Sigmoid colon (tissue), 7 donors: Measurements from ENCODE around the gene WFS1. TPM values are rescaled to one million over a fixed set of nuclear protein-coding genes. Genes with fewer than 3 reads are reported as not detected.

Experiments used
- DNase-seq: peaks from one replicate; pipeline ENCODE4 v3.0.0-alpha.2; 2019
- H3K27ac ChIP-seq, 4 donors: fragments of 200-600 bp; sonication (generic); one replicate each; pipeline ENCODE4 v1.5.1; 2016 to 2019; ENCODE audit warnings: mild to moderate bottlenecking in 1 of 4
- H3K27me3 ChIP-seq, 3 donors: fragments of 200-600 bp; sonication (generic); one replicate each; pipeline ENCODE4 v1.5.1; 2019; ENCODE audit warnings: mild to moderate bottlenecking in 1 of 3
- H3K36me3 ChIP-seq, 4 donors: fragments of 200-600 bp; sonication (generic); one replicate each; pipeline ENCODE4 v1.5.1; 2016 to 2019
- H3K4me1 ChIP-seq, 4 donors: fragments of 200-600 bp; sonication (generic); one replicate each; pipeline ENCODE4 v1.5.1; 2017 to 2019
- H3K4me3 ChIP-seq, 4 donors: fragments of 200-600 bp; sonication (generic); one replicate each; pipeline ENCODE4 v1.5.1; 2017 to 2019; ENCODE audit warnings: mild to moderate bottlenecking in 2 of 4, moderate library complexity in 1 of 4
- H3K9me3 ChIP-seq, 4 donors: fragments of 200-600 bp in 3 of 4; sonication (generic) in 3 of 4; one replicate each; pipeline versions ENCODE4 v1.5.1 to v1.6.1; 2013 to 2019
- CTCF ChIP-seq, 4 experiments: fragments of 450-650 bp in 3 of 4; fragments of 200-600 bp in 1 of 4; IDR thresholded peaks; one replicate each; pipeline ENCODE4 v1.5.1; 2016 to 2019; ENCODE audit warnings: antibody characterized with exemption in 4 of 4, mild to moderate bottlenecking in 3 of 4, moderate library complexity in 2 of 4
- EP300 ChIP-seq, 4 donors: sonication (generic); formaldehyde crosslinking; IDR thresholded peaks; one replicate each; pipeline ENCODE4 v1.6.1; 2017; ENCODE audit warnings: antibody characterized with exemption in 4 of 4
- POLR2A ChIP-seq, 2 donors: fragments of 450-650 bp; IDR thresholded peaks; one replicate each; pipeline ENCODE4 v1.6.1; 2016; ENCODE audit warnings: antibody characterized with exemption in 2 of 2, mild to moderate bottlenecking in 2 of 2, moderate library complexity in 2 of 2
- POLR2AphosphoS5 ChIP-seq, 4 donors: sonication (generic); formaldehyde crosslinking; IDR thresholded peaks; one replicate each; pipeline ENCODE4 v1.6.1; 2017; ENCODE audit warnings: antibody characterized with exemption in 4 of 4
- WGBS, 2 donors: extraction: QIAGEN DNeasy Blood & Tissue Kit; methylation state at CpG; one replicate each; pipeline ENCODE4 v1.1.7; 2013; 5-methylcytosine and 5-hydroxymethylcytosine counted together
- intact Hi-C: fragments of 100-400 bp; cut with DNase I; formaldehyde crosslinking; loops from one replicate; pipeline ENCODE4 v1.15.1; 2023
- polyA plus RNA-seq, 3 donors: library from polyadenylated mRNA; stranded (reverse); fragments of 200-250 nt; gene quantifications; one replicate each; pipeline ENCODE4 v1.2.3, GENCODE V29; 2013
- total RNA-seq, 4 donors: library from RNA; depleted of rRNA; stranded (reverse); fragments of >200 nt; gene quantifications; one replicate each; pipeline ENCODE4 v1.1.0, GENCODE V29; 2016
- donor health status: healthy with polysubstance abuse.
- donor health status: Bipolar disorder and iron deficiency.
- donor health status: healthy.

The WFS1 gene
- total and polyA plus RNA-seq, 7 donors, result 1.4 to 69.0 (median 34.6) TPM

- no peak for DNase-seq
- WGBS, 2 donors, result 77 to 82% methylated on average over 13 of the region's 13 CpGs
- H3K27me3 ChIP-seq, result peaks cover 6 to 53% (median 24%) of the 10 kb centered on the region in 3 donors
- no peaks in the 10 kb centered on the region for H3K9me3 ChIP-seq
- no peaks in the 10 kb centered on the region for H3K36me3 ChIP-seq
- intact Hi-C loops, result no loop called here
- H3K27ac ChIP-seq, result no peak overlapping the region
- H3K4me3 ChIP-seq, result no peak overlapping the region
- TF ChIP-seq CTCF (IDR thresholded peaks at IDR 0.05) (no peak), POLR2AphosphoS5 (IDR thresholded peaks at IDR 0.05) (no peak), POLR2A (IDR thresholded peaks at IDR 0.05) (no peak), EP300 (IDR thresholded peaks at IDR 0.05) (no peak)
- H3K4me1 ChIP-seq, result no peaks in the 10 kb centered on the region
Observed at GRCh38 chr4:6339818-6340445, 70.3 kb downstream of the WFS1 start.

GRCh38 chr4:6340446-6341015 lies 70.9 kb downstream of the WFS1 start:
- DNase-seq, result no peak
- intact Hi-C loops, result no loop called here
- 69% methylated on average over 9 of the region's 9 CpGs for WGBS, 2 donors

GRCh38 chr4:6341696-6342095 lies 72.0 kb downstream of the WFS1 start:
- Histone ChIP-seq H3K4me3 (no peak overlapping the region), H3K27ac (no peak overlapping the region), H3K27me3 (peaks cover 3 to 43% (median 24%) of the 10 kb centered on the region in 3 donors), H3K36me3 (no peaks in the 10 kb centered on the region), H3K4me1 (no peaks in the 10 kb centered on the region), H3K9me3 (no peaks in the 10 kb centered on the region)
- no peak for TF ChIP-seq CTCF (IDR thresholded peaks at IDR 0.05)
- TF ChIP-seq POLR2A (IDR thresholded peaks at IDR 0.05), result no peak
- TF ChIP-seq POLR2AphosphoS5 (IDR thresholded peaks at IDR 0.05), result no peak
- no peak for TF ChIP-seq EP300 (IDR thresholded peaks at IDR 0.05)
- no peak for DNase-seq
- 26 to 71% methylated on average over 6 of the region's 6 CpGs for WGBS, 2 donors
- intact Hi-C loops, result no loop called here

More at GRCh38 chr4:6340446-6341015, 70.9 kb downstream of the WFS1 start:
- H3K27me3 ChIP-seq, result peaks cover 3 to 47% (median 24%) of the 10 kb centered on the region in 3 donors
- no peaks in the 10 kb centered on the region for H3K4me1 ChIP-seq
- no peaks in the 10 kb centered on the region for H3K36me3 ChIP-seq
- no peaks in the 10 kb centered on the region for H3K9me3 ChIP-seq
- no peak overlapping the region for H3K4me3 ChIP-seq
- TF ChIP-seq EP300 (IDR thresholded peaks at IDR 0.05) (no peak), POLR2AphosphoS5 (IDR thresholded peaks at IDR 0.05) (no peak), CTCF (IDR thresholded peaks at IDR 0.05) (no peak), POLR2A (IDR thresholded peaks at IDR 0.05) (no peak)
- H3K27ac ChIP-seq, result no peak overlapping the region

- Histone ChIP-seq H3K4me3 (no peak overlapping the region), H3K27me3 (peaks cover 3 to 40% (median 24%) of the 10 kb centered on the region in 3 donors), H3K27ac (no peak overlapping the region), H3K9me3 (no peaks in the 10 kb centered on the region), H3K4me1 (no peaks in the 10 kb centered on the region), H3K36me3 (no peaks in the 10 kb centered on the region)
- TF ChIP-seq POLR2AphosphoS5 (IDR thresholded peaks at IDR 0.05), result no peak
- no peak for TF ChIP-seq POLR2A (IDR thresholded peaks at IDR 0.05)
- no peak for TF ChIP-seq EP300 (IDR thresholded peaks at IDR 0.05)
- intact Hi-C loops, result no loop called here
- DNase-seq, result no peak
- 67 to 71% methylated on average over 23 of the region's 23 CpGs for WGBS, 2 donors
Observed at GRCh38 chr4:6342530-6343293, 73.1 kb downstream of the WFS1 start.

- intact Hi-C loops, result no loop called here
- Histone ChIP-seq H3K4me1 (no peaks in the 10 kb centered on the region), H3K27me3 (peaks cover 3 to 37% (median 15%) of the 10 kb centered on the region in 3 donors), H3K4me3 (no peak overlapping the region), H3K9me3 (no peaks in the 10 kb centered on the region), H3K27ac (no peak overlapping the region), H3K36me3 (no peaks in the 10 kb centered on the region)
- DNase-seq, result no peak
- 66 to 79% methylated on average over 11 of the region's 11 CpGs for WGBS, 2 donors
- no peak for TF ChIP-seq CTCF (IDR thresholded peaks at IDR 0.05)
- TF ChIP-seq EP300 (IDR thresholded peaks at IDR 0.05), result no peak
- no peak for TF ChIP-seq POLR2AphosphoS5 (IDR thresholded peaks at IDR 0.05)
- no peak for TF ChIP-seq POLR2A (IDR thresholded peaks at IDR 0.05)
Observed at GRCh38 chr4:6343939-6344408, 74.3 kb downstream of the WFS1 start.
